Right lobe of liver (tissue), 4 donors: Measurements from ENCODE around the gene IL37.

ENCODE experiments used
- POLR2A ChIP-seq: fragments of 450-650 bp; IDR thresholded peaks from one replicate; pipeline ENCODE4 v1.6.1; 2017; ENCODE audit warnings: antibody characterized with exemption, mild to moderate bottlenecking
- TF ChIP-seq, protein P1 (sequence below), 4 donors: fragments of 200-600 bp in 3 of 4; fragments of 450-650 bp in 1 of 4; IDR thresholded peaks; one replicate each; pipeline versions ENCODE4 v1.5.1 to v1.8.0; 2016 to 2022; ENCODE audit warnings: antibody characterized with exemption in 4 of 4, mild to moderate bottlenecking in 2 of 4
- donor health status: DM: no; HTN: no; CAD: no.
- donor health status: DM: no; HTN: no; CAD: no.
- donor health status: DM: no; HTN: yes; CAD: no.

- TF ChIP-seq, protein P1, sequence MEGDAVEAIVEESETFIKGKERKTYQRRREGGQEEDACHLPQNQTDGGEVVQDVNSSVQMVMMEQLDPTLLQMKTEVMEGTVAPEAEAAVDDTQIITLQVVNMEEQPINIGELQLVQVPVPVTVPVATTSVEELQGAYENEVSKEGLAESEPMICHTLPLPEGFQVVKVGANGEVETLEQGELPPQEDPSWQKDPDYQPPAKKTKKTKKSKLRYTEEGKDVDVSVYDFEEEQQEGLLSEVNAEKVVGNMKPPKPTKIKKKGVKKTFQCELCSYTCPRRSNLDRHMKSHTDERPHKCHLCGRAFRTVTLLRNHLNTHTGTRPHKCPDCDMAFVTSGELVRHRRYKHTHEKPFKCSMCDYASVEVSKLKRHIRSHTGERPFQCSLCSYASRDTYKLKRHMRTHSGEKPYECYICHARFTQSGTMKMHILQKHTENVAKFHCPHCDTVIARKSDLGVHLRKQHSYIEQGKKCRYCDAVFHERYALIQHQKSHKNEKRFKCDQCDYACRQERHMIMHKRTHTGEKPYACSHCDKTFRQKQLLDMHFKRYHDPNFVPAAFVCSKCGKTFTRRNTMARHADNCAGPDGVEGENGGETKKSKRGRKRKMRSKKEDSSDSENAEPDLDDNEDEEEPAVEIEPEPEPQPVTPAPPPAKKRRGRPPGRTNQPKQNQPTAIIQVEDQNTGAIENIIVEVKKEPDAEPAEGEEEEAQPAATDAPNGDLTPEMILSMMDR (IDR thresholded peaks at IDR 0.05): no peak
- no peak for TF ChIP-seq POLR2A
Measured at GRCh38 chr2:112923237-112923966, 12.4 kb downstream of the IL37 start.
